Right lobe of liver (tissue), 4 donors: ENCODE measurements around the gene DNAJC11.

Experiments
- CTCF ChIP-seq, 4 donors: fragments of 200-600 bp in 3 of 4; fragments of 450-650 bp in 1 of 4; IDR thresholded peaks; one replicate each; pipeline versions ENCODE4 v1.5.1 to v1.8.0; 2016 to 2022; ENCODE audit warnings: antibody characterized with exemption in 4 of 4, mild to moderate bottlenecking in 2 of 4
- POLR2A ChIP-seq: fragments of 450-650 bp; IDR thresholded peaks from one replicate; pipeline ENCODE4 v1.6.1; 2017; ENCODE audit warnings: antibody characterized with exemption, mild to moderate bottlenecking
- donor health status: DM: no; HTN: no; CAD: no.
- donor health status: DM: no; HTN: no; CAD: no.
- donor health status: DM: no; HTN: yes; CAD: no.

- no peak for TF ChIP-seq CTCF (IDR thresholded peaks at IDR 0.05)
- no peak for TF ChIP-seq POLR2A
Observed at GRCh38 chr1:6591644-6592043, 110.0 kb downstream of the DNAJC11 start.
